Mesenchymal stem cell (in vitro differentiated cells and primary cell): Measurements from ENCODE around the gene SRGAP2C.
"Not testable (repeated sequence)": the region's sequence is repeated elsewhere in the genome, so short reads cannot be mapped to it uniquely, and the experiment has no call there.

Experiments
- DNase-seq: peaks from one replicate; pipeline ENCODE4 v3.0.0-alpha.2; 2013
- H2AFZ ChIP-seq: one replicate; pipeline ENCODE4 v1.6.1; 2013; ENCODE audit warnings: low read depth, mild to moderate bottlenecking, control low read depth, inconsistent platforms, low read length, moderate library complexity
- H2AK5ac ChIP-seq: 2 replicates; pipeline ENCODE4 v1.6.1; 2013; ENCODE audit warnings: low read length, moderate library complexity, mild to moderate bottlenecking, inconsistent platforms; ENCODE audit not compliant: severe bottlenecking
- H2BK120ac ChIP-seq: one replicate; pipeline ENCODE4 v1.6.1; 2013; ENCODE audit warnings: low read depth, mild to moderate bottlenecking, inconsistent platforms, low read length, moderate library complexity
- H2BK12ac ChIP-seq, 2 experiments: one replicate each; pipeline ENCODE4 v1.6.1; 2013; ENCODE audit warnings: inconsistent platforms in 2 of 2, low read length in 2 of 2, mild to moderate bottlenecking in 2 of 2, moderate library complexity in 2 of 2, control low read depth in 1 of 2
- H2BK15ac ChIP-seq: one replicate; pipeline ENCODE4 v1.6.1; 2013; ENCODE audit warnings: mild to moderate bottlenecking, low read depth, inconsistent platforms; ENCODE audit not compliant: poor library complexity, severe bottlenecking
- H2BK5ac ChIP-seq: 2 replicates; pipeline ENCODE4 v1.6.1; 2013; ENCODE audit warnings: low read depth, mild to moderate bottlenecking, low read length, control low read depth, inconsistent platforms; ENCODE audit not compliant: poor library complexity, severe bottlenecking
- H3K14ac ChIP-seq, 2 experiments: one replicate each; pipeline ENCODE4 v1.6.1; 2013; ENCODE audit warnings: inconsistent platforms in 2 of 2, low read length in 2 of 2, control low read depth in 1 of 2, mild to moderate bottlenecking in 1 of 2, moderate library complexity in 1 of 2
- H3K18ac ChIP-seq, 2 experiments: one replicate each; pipeline ENCODE4 v1.6.1; 2013; ENCODE audit warnings: inconsistent platforms in 2 of 2, low read length in 2 of 2, control low read depth in 1 of 2, low read depth in 1 of 2, mild to moderate bottlenecking in 1 of 2
- H3K23ac ChIP-seq, 2 experiments: one replicate each; pipeline ENCODE4 v1.6.1; 2013; ENCODE audit warnings: inconsistent platforms in 2 of 2, low read length in 2 of 2, mild to moderate bottlenecking in 2 of 2, moderate library complexity in 2 of 2, control low read depth in 1 of 2
- H3K27ac ChIP-seq: 2 replicates; pipeline ENCODE4 v1.5.1; 2013; ENCODE audit warnings: mild to moderate bottlenecking, moderate library complexity, low read length, control low read depth, inconsistent platforms; ENCODE audit not compliant: poor library complexity, severe bottlenecking
- H3K27me3 ChIP-seq, 2 experiments: 2 replicates each; pipeline versions ENCODE4 v1.6.1 to v1.7.0; 2013; ENCODE audit warnings: low read length in 2 of 2, mild to moderate bottlenecking in 2 of 2, moderate library complexity in 2 of 2, control low read depth in 1 of 2, inconsistent platforms in 1 of 2; ENCODE audit not compliant: control insufficient read depth in 1 of 2, insufficient read depth in 1 of 2
- H3K36me3 ChIP-seq, 2 experiments: 2 replicates each; pipeline versions ENCODE4 v1.6.1 to v1.7.0; 2013; ENCODE audit warnings: low read length in 2 of 2, control low read depth in 1 of 2, inconsistent platforms in 1 of 2, low read depth in 1 of 2, mild to moderate bottlenecking in 1 of 2; ENCODE audit not compliant: insufficient read depth in 2 of 2, control insufficient read depth in 1 of 2
- H3K4ac ChIP-seq, 2 experiments: one replicate each; pipeline ENCODE4 v1.6.1; 2013; ENCODE audit warnings: inconsistent platforms in 2 of 2, low read length in 2 of 2, mild to moderate bottlenecking in 2 of 2, moderate library complexity in 2 of 2, control low read depth in 1 of 2, low read depth in 1 of 2
- H3K4me1 ChIP-seq: 2 replicates; pipeline ENCODE4 v1.6.1; 2013; ENCODE audit warnings: low read depth, low read length, control low read depth; ENCODE audit not compliant: control insufficient read depth, insufficient read depth
- H3K4me2 ChIP-seq: 2 replicates; pipeline ENCODE4 v1.6.1; 2013; ENCODE audit warnings: low read length, mild to moderate bottlenecking, inconsistent platforms; ENCODE audit not compliant: poor library complexity, severe bottlenecking
- H3K4me3 ChIP-seq, 2 experiments: 2 replicates each; pipeline versions ENCODE4 v1.5.1 to v1.7.0; 2013; ENCODE audit warnings: low read length in 2 of 2, mild to moderate bottlenecking in 2 of 2, control low read depth in 1 of 2, low read depth in 1 of 2; ENCODE audit not compliant: insufficient read depth in 1 of 2
- H3K79me1 ChIP-seq: replicated peaks from 2 replicates; pipeline ENCODE4 v1.6.1; 2013; ENCODE audit warnings: mild to moderate bottlenecking, control low read depth, low read length, inconsistent platforms; ENCODE audit not compliant: poor library complexity, severe bottlenecking
- H3K9ac ChIP-seq: 2 replicates; pipeline ENCODE4 v1.7.0; 2013; ENCODE audit warnings: mild to moderate bottlenecking, low read length, moderate library complexity
- H3K9me3 ChIP-seq: 2 replicates; pipeline ENCODE4 v1.7.0; 2013; ENCODE audit warnings: mild to moderate bottlenecking, low read length; ENCODE audit not compliant: control insufficient read depth
- H4K8ac ChIP-seq: one replicate; pipeline ENCODE4 v1.6.1; 2013; ENCODE audit warnings: inconsistent platforms, mild to moderate bottlenecking, low read length, moderate library complexity
- H4K91ac ChIP-seq: one replicate; pipeline ENCODE4 v1.6.1; 2013; ENCODE audit warnings: mild to moderate bottlenecking, low read length, inconsistent platforms
- WGBS: methylation state at CpG from one replicate; pipeline ENCODE4 v1.1.7; 2013; ENCODE audit warnings: mixed read lengths; 5-methylcytosine and 5-hydroxymethylcytosine counted together

Gene SRGAP2C

GRCh38 chr1:121257632-121258031, 72.9 kb downstream of the SRGAP2C start:
- H2BK12ac ChIP-seq, H2AFZ ChIP-seq, H4K8ac ChIP-seq, H3K14ac ChIP-seq, H3K4me3 ChIP-seq, H3K9ac ChIP-seq, H2BK5ac ChIP-seq, H3K23ac ChIP-seq, H3K4me2 ChIP-seq, H2BK120ac ChIP-seq, H3K4ac ChIP-seq, DNase-seq, H2BK15ac ChIP-seq, H4K91ac ChIP-seq, H3K9me3 ChIP-seq, H3K27ac ChIP-seq, H2AK5ac ChIP-seq, H3K18ac ChIP-seq, H3K27me3 ChIP-seq, H3K4me1 ChIP-seq, H3K36me3 ChIP-seq, H3K79me1 ChIP-seq: not testable (repeated sequence)
- WGBS: no CpG with 5 or more reads among the region's 2 CpGs

GRCh38 chr1:121258134-121258533, 73.4 kb downstream of the SRGAP2C start:
- not testable (repeated sequence) for H3K79me1 ChIP-seq, DNase-seq, H3K18ac ChIP-seq, H3K4me1 ChIP-seq, H2BK120ac ChIP-seq, H3K9ac ChIP-seq, H3K9me3 ChIP-seq, H3K23ac ChIP-seq, H2AK5ac ChIP-seq, H2AFZ ChIP-seq, H3K4me3 ChIP-seq, H3K14ac ChIP-seq, H4K8ac ChIP-seq, H4K91ac ChIP-seq, H3K36me3 ChIP-seq, H3K4me2 ChIP-seq, H2BK12ac ChIP-seq, H3K27ac ChIP-seq, H3K27me3 ChIP-seq, H3K4ac ChIP-seq, H2BK15ac ChIP-seq, H2BK5ac ChIP-seq
- WGBS: no CpG with 5 or more reads among the region's 2 CpGs

- H2AK5ac ChIP-seq, H4K91ac ChIP-seq, H4K8ac ChIP-seq, H3K4ac ChIP-seq, H3K4me2 ChIP-seq, H3K79me1 ChIP-seq, H3K18ac ChIP-seq, H3K9me3 ChIP-seq, H3K23ac ChIP-seq, H2BK120ac ChIP-seq, H2BK15ac ChIP-seq, H3K9ac ChIP-seq, H2BK5ac ChIP-seq, H3K4me1 ChIP-seq, H3K4me3 ChIP-seq, H2AFZ ChIP-seq, H3K27me3 ChIP-seq, H2BK12ac ChIP-seq, H3K27ac ChIP-seq, H3K14ac ChIP-seq, H3K36me3 ChIP-seq, DNase-seq: not testable (repeated sequence)
- 19% methylated on average over 1 of the region's 2 CpGs for WGBS
Observed at GRCh38 chr1:121260205-121260604, 75.4 kb downstream of the SRGAP2C start.

- not testable (repeated sequence) for H3K4me3 ChIP-seq, H3K9ac ChIP-seq, H2AK5ac ChIP-seq, H3K27ac ChIP-seq, H3K23ac ChIP-seq, H4K8ac ChIP-seq, H3K9me3 ChIP-seq, H3K14ac ChIP-seq, H3K18ac ChIP-seq, H2BK120ac ChIP-seq, DNase-seq, H2BK5ac ChIP-seq, H2BK12ac ChIP-seq, H2AFZ ChIP-seq, H3K36me3 ChIP-seq, H4K91ac ChIP-seq, H3K79me1 ChIP-seq, H3K4ac ChIP-seq, H3K4me2 ChIP-seq, H3K4me1 ChIP-seq, H3K27me3 ChIP-seq, H2BK15ac ChIP-seq
- no CpG with 5 or more reads among the region's 2 CpGs for WGBS
Observed at GRCh38 chr1:121262163-121262562, 77.4 kb downstream of the SRGAP2C start.
